ENCODE results near the gene ATRNL1. TPM values are rescaled to one million over a fixed set of nuclear protein-coding genes. Genes with fewer than 3 reads are reported as not detected.

ATRNL1 gene
- total RNA-seq, 2 experiments from 2014 or later, result not detected

DNA sequence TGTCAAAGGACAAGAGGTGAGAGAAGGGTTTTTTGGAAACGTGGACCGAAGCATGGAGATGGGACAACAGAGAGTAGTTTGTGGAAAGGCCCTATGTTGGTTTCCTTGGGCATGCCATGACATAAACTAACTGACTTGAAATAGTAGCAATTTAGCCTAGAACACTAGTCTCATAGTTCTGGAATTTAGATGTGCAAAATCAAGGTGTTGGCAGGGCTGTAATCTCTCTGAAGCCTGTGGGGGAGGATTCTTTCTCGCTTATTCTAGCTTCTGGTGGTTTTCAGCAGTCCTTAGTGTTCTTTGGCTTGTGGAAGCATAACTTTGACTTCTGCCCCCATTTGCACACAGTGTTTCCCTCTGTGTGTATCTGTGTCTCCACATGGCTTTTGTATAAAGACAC is 896.5 kb downstream of the ATRNL1 start:
- no TSS peak for BruUV-seq (replicated peaks)
- Histone ChIP-seq H3K4me3 (ENCODE audit: low read depth, low read length, poor library complexity, severe bottlenecking) (no peak overlapping the region), H2AFZ (ENCODE audit: low read length) (no peak overlapping the region), H3K4me2 (ENCODE audit: low read length) (no peak overlapping the region), H3K79me2 (ENCODE audit: insufficient read depth, low read depth, low read length) (no peaks in the 10 kb centered on the region), H3K9me2 (ENCODE audit: insufficient read depth, low read length) (no peaks in the 10 kb centered on the region), H3K4me1 (ENCODE audit: insufficient read depth, low read length, poor library complexity, severe bottlenecking) (no peaks in the 10 kb centered on the region), H3K27ac (ENCODE audit: low read depth, low read length, poor library complexity, severe bottlenecking) (no peak overlapping the region), H3K36me3 (ENCODE audit: insufficient read depth, low read length) (no peaks in the 10 kb centered on the region), H4K20me1 (ENCODE audit: insufficient read depth, low read length) (no peaks in the 10 kb centered on the region), H3K9me3 (ENCODE audit: low read length) (no peaks in the 10 kb centered on the region)
- ChIA-PET CTCF (ENCODE audit: unreplicated experiment) (no interaction called here), POLR2A (interaction anchor here (0.6 kb wide), 1 partner anchor 100 kb away, joined by 5 read pairs; no protein-coding TSS in a partner anchor)
- no peak for TF ChIP-seq EZH2phosphoT487 (IDR thresholded peaks at IDR 0.05; ENCODE audit: borderline replicate concordance, low read depth, low read length)
- TF ChIP-seq, protein P1, sequence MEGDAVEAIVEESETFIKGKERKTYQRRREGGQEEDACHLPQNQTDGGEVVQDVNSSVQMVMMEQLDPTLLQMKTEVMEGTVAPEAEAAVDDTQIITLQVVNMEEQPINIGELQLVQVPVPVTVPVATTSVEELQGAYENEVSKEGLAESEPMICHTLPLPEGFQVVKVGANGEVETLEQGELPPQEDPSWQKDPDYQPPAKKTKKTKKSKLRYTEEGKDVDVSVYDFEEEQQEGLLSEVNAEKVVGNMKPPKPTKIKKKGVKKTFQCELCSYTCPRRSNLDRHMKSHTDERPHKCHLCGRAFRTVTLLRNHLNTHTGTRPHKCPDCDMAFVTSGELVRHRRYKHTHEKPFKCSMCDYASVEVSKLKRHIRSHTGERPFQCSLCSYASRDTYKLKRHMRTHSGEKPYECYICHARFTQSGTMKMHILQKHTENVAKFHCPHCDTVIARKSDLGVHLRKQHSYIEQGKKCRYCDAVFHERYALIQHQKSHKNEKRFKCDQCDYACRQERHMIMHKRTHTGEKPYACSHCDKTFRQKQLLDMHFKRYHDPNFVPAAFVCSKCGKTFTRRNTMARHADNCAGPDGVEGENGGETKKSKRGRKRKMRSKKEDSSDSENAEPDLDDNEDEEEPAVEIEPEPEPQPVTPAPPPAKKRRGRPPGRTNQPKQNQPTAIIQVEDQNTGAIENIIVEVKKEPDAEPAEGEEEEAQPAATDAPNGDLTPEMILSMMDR (conservative IDR thresholded peaks at IDR 0.05; ENCODE audit: low read length), result no peak
- no peak for DNase-seq (ENCODE audit: low spot score)
- intact Hi-C loops (cut with micrococcal nuclease; ENCODE audit: unreplicated experiment), result no loop called here

DNA sequence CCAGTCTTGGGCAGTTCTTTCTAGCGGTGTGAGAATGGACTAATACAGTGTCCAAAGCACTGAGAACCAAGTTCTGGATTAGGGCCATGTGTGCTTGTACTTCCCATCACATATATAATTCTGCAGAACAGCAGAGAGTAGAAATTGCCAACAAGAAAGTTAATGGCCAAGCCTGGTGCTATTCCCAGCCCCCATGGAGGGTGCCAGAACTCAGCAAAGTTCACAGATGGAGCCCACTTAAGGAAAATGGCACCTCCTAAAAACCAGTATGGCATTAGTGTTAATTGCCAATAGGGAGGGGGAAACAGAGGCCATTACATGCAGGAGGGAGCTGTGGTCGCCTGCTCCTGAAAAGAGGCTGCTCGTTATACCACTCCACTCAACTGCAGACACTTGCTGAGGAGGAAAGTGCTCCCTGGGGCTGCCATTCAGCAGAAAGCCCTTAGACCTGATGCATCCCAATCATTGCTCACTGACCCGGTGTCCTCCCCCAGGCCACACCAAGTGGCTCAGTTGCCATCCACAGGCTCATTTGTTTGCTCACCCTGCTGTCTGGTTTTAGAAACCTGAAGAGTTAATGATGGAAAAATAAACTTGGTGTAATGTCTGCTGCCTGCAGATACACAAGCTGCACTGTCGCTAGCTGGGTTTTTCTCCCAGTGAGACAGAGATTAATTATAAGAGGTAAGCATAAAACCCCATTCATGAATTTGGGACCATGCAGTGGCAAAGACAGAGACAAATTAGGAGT is 899.2 kb downstream of the ATRNL1 start:
- Histone ChIP-seq H3K9me3 (ENCODE audit: low read length) (no peaks in the 10 kb centered on the region), H3K79me2 (ENCODE audit: insufficient read depth, low read depth, low read length) (no peaks in the 10 kb centered on the region), H3K4me1 (ENCODE audit: insufficient read depth, low read length, poor library complexity, severe bottlenecking) (no peaks in the 10 kb centered on the region), H2AFZ (ENCODE audit: low read length) (no peak overlapping the region), H3K4me2 (ENCODE audit: low read length) (no peak overlapping the region), H3K9me2 (ENCODE audit: insufficient read depth, low read length) (no peaks in the 10 kb centered on the region), H3K27ac (ENCODE audit: low read depth, low read length, poor library complexity, severe bottlenecking) (no peak overlapping the region), H3K36me3 (ENCODE audit: insufficient read depth, low read length) (no peaks in the 10 kb centered on the region), H3K4me3 (ENCODE audit: low read depth, low read length, poor library complexity, severe bottlenecking) (no peak overlapping the region), H4K20me1 (ENCODE audit: insufficient read depth, low read length) (no peaks in the 10 kb centered on the region)
- intact Hi-C loops (cut with micrococcal nuclease; ENCODE audit: unreplicated experiment), result no loop called here
- TF ChIP-seq, protein P1 (conservative IDR thresholded peaks at IDR 0.05; ENCODE audit: low read length), result no peak
- TF ChIP-seq EZH2phosphoT487 (IDR thresholded peaks at IDR 0.05; ENCODE audit: borderline replicate concordance, low read depth, low read length), result no peak
- ChIA-PET CTCF (ENCODE audit: unreplicated experiment) (no interaction called here), POLR2A (no interaction called here)
- no peak for DNase-seq (ENCODE audit: low spot score)
- no TSS peak for BruUV-seq (replicated peaks)

DNA sequence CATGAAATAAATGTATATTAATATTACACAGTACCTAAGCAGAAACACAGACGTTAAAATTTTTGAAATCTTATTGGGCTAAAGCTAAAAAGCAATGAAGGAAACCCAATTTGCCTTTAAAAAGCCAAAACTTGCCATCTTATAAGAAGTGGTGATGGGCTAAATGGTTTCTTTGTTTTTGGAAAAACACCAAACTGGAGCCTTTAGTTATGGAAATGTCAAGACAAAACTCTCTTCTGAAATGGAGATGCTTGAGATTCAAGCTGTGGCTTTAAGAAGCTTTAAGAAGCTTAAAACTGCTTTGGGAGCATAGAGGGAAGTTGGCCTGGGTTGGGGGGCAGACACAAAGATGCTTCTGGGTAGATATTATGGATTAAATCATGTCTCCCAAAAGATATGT is 902.9 kb downstream of the ATRNL1 start:
- H3K36me3 ChIP-seq (ENCODE audit: insufficient read depth, low read length), result no peaks in the 10 kb centered on the region
- H3K4me3 ChIP-seq (ENCODE audit: low read depth, low read length, poor library complexity, severe bottlenecking), result no peak overlapping the region
- no peaks in the 10 kb centered on the region for H3K9me3 ChIP-seq (ENCODE audit: low read length)
- no TSS peak for BruUV-seq (replicated peaks)
- no peaks in the 10 kb centered on the region for H3K9me2 ChIP-seq (ENCODE audit: insufficient read depth, low read length)
- no peak overlapping the region for H2AFZ ChIP-seq (ENCODE audit: low read length)
- H3K27ac ChIP-seq (ENCODE audit: low read depth, low read length, poor library complexity, severe bottlenecking), result no peak overlapping the region
- TF ChIP-seq EZH2phosphoT487 (IDR thresholded peaks at IDR 0.05; ENCODE audit: borderline replicate concordance, low read depth, low read length), result no peak
- TF ChIP-seq, protein P1 (conservative IDR thresholded peaks at IDR 0.05; ENCODE audit: low read length), result no peak
- intact Hi-C loops (cut with micrococcal nuclease; ENCODE audit: unreplicated experiment), result no loop called here
- no peaks in the 10 kb centered on the region for H3K79me2 ChIP-seq (ENCODE audit: insufficient read depth, low read depth, low read length)
- POLR2A ChIA-PET, result no interaction called here
- no peaks in the 10 kb centered on the region for H4K20me1 ChIP-seq (ENCODE audit: insufficient read depth, low read length)
- H3K4me2 ChIP-seq (ENCODE audit: low read length), result no peak overlapping the region
- DNase-seq (ENCODE audit: low spot score), result no peak
- CTCF ChIA-PET (ENCODE audit: unreplicated experiment), result no interaction called here
- H3K4me1 ChIP-seq (ENCODE audit: insufficient read depth, low read length, poor library complexity, severe bottlenecking), result no peaks in the 10 kb centered on the region
